SH-SY5Y (cell line): ENCODE measurements around the gene RAPGEF1.

Experiments used
- GATA2 ChIP-seq: IDR thresholded peaks from 2 replicates; pipeline ENCODE4 v1.6.1; 2011; ENCODE audit warnings: mild to moderate bottlenecking, low read depth, low read length
- GATA3 ChIP-seq: IDR thresholded peaks from 2 replicates; pipeline ENCODE4 v1.6.1; 2011; ENCODE audit warnings: low read depth, mild to moderate bottlenecking, low read length, moderate library complexity

DNA sequence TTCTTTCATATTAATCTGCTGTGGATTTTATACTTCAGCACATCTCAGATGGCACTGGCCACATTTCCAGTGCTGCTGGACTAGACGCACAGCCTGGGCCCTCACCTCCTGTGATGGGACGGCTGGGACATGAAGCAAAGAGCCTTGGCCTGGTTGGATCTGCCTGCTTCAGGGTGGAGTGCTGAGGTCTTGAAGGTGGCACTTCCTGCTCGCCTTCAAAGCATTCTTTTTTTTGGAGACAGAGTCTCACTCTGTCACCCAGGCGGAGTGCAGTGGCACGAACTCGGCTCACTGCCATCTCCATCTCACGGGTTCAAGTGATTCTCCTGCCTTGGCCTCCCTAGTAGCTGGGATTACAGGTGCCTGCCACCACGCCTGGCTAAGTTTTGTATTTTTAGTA is 73.1 kb downstream of the RAPGEF1 start:
- TF ChIP-seq GATA3 (no peak), GATA2 (no peak)
